Measurements from ENCODE around the gene HIC2. TPM values are rescaled to one million over a fixed set of nuclear protein-coding genes. Genes with fewer than 3 reads are reported as not detected.
"Not testable (repeated sequence)": the region's sequence is repeated elsewhere in the genome, so short reads cannot be mapped to it uniquely, and the experiment has no call there.

HIC2 gene
- total RNA-seq, 1 donor from 2014 or later: 60.7 TPM

- not testable (repeated sequence) for H3K27ac Mint-ChIP-seq (ENCODE audit: unreplicated experiment); H3K4me3 Mint-ChIP-seq (ENCODE audit: unreplicated experiment); DNase-seq; H3K27me3 Mint-ChIP-seq (ENCODE audit: unreplicated experiment); H3K9me3 Mint-ChIP-seq (ENCODE audit: unreplicated experiment); H3K4me1 Mint-ChIP-seq (ENCODE audit: low read depth, unreplicated experiment); H3K36me3 Mint-ChIP-seq (ENCODE audit: unreplicated experiment)
Measured at GRCh38 chr22:21490556-21490955, 73.4 kb downstream of the HIC2 start.

- DNase-seq; H3K4me1 Mint-ChIP-seq (ENCODE audit: low read depth, unreplicated experiment); H3K27me3 Mint-ChIP-seq (ENCODE audit: unreplicated experiment); H3K36me3 Mint-ChIP-seq (ENCODE audit: unreplicated experiment); H3K4me3 Mint-ChIP-seq (ENCODE audit: unreplicated experiment); H3K9me3 Mint-ChIP-seq (ENCODE audit: unreplicated experiment); H3K27ac Mint-ChIP-seq (ENCODE audit: unreplicated experiment): not testable (repeated sequence)
Measured at GRCh38 chr22:21492271-21492670, 75.1 kb downstream of the HIC2 start.

DNA sequence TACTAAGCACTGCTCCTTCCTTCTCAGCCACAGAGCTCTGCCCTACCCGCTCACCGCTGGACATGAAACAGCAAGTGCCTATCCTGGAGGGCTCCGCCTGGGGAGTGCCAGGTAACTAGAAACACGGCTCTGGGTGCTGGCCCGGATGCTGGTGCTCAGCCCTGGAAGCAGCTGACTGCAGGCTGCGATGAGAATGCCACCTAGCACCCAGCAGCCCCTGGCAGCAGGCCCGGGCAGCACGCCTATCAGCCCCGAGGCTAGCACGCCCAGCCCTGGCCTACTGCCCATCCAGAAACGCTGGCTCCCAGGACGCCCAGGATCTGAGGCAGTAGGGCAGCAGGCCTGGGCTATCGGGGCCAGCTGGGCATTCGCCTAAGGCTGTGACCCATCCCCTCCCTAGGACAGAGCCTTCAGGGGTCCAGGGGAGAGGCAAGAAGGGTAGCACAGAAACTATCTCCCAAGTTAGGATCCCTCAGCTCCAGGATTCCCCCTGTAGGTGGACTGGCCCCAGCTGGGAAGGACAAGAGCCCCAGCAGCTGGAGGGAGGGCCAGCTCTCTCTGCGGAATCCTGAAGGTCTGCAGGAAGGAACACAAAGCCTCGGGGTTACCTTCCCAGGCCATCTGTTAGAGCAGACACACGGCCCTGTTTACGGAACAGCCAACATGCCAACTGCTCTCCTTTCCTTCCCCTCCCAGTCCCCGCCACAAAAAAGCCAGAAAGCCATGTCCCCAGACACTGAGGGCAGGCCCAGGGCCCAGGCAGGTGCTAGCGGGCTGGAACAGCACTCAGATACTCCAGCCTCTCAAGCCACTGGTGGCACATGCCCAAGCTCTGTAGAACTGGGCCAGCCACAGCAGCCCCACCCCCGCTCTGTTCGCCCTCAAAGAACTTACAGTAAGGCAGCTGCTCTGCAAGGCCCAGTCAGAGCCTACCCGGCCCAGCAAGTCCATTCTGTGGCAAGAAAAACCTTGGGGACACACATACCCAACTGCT is 76.9 kb downstream of the HIC2 start:
- H3K4me1 Mint-ChIP-seq (ENCODE audit: low read depth, unreplicated experiment); H3K36me3 Mint-ChIP-seq (ENCODE audit: unreplicated experiment); H3K27me3 Mint-ChIP-seq (ENCODE audit: unreplicated experiment); H3K9me3 Mint-ChIP-seq (ENCODE audit: unreplicated experiment); H3K4me3 Mint-ChIP-seq (ENCODE audit: unreplicated experiment); DNase-seq; H3K27ac Mint-ChIP-seq (ENCODE audit: unreplicated experiment): not testable (repeated sequence)

DNA sequence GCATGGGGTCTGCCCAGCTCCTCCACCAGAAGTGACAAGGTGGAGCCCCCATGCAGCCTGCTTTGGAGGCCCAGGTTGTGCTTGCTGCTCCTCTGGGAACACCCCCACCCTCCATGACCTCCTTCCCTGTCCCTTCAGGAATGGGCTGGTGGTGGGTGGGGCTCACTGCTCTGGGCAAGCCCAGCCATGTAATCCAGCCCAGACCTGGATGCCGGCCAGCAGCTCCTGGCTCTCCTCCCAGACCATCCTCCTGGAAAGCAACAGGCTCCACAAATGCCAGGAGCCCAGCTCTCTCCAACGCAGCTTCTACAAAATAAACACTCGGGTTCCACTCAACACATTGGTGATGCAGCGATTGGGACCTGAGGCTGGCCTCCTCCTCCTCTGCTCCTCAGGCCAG is 80.8 kb downstream of the HIC2 start:
- DNase-seq; H3K27me3 Mint-ChIP-seq (ENCODE audit: unreplicated experiment); H3K4me1 Mint-ChIP-seq (ENCODE audit: low read depth, unreplicated experiment); H3K4me3 Mint-ChIP-seq (ENCODE audit: unreplicated experiment); H3K36me3 Mint-ChIP-seq (ENCODE audit: unreplicated experiment); H3K9me3 Mint-ChIP-seq (ENCODE audit: unreplicated experiment); H3K27ac Mint-ChIP-seq (ENCODE audit: unreplicated experiment): not testable (repeated sequence)

DNA sequence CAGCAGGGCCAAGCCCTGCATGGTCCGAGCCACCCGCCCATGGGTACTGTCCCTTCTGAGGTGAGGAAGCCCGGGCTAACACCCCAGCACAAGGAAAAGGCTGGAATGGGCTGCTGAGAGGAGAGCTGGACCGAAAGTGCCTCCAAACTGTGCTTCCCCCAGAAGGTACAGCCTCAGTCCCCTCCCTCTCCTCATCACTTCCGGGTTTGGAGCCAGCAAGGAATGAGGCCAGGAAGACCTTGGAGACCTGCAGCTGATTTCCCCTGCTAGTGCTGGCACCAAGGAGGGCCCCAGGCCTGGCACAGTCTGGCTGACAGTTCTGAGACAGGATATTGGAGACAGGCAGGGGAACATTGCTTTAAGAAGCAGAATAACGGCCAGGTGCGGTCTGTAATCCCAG is 81.3 kb downstream of the HIC2 start:
- H3K4me3 Mint-ChIP-seq (ENCODE audit: unreplicated experiment); H3K27ac Mint-ChIP-seq (ENCODE audit: unreplicated experiment); DNase-seq; H3K4me1 Mint-ChIP-seq (ENCODE audit: low read depth, unreplicated experiment); H3K9me3 Mint-ChIP-seq (ENCODE audit: unreplicated experiment); H3K27me3 Mint-ChIP-seq (ENCODE audit: unreplicated experiment); H3K36me3 Mint-ChIP-seq (ENCODE audit: unreplicated experiment): not testable (repeated sequence)

GRCh38 chr22:21499623-21500506 is 82.7 kb downstream of the HIC2 start:
- not testable (repeated sequence) for H3K27me3 Mint-ChIP-seq (ENCODE audit: unreplicated experiment); H3K4me1 Mint-ChIP-seq (ENCODE audit: low read depth, unreplicated experiment); H3K4me3 Mint-ChIP-seq (ENCODE audit: unreplicated experiment); H3K36me3 Mint-ChIP-seq (ENCODE audit: unreplicated experiment); H3K9me3 Mint-ChIP-seq (ENCODE audit: unreplicated experiment); H3K27ac Mint-ChIP-seq (ENCODE audit: unreplicated experiment); DNase-seq

Other genes starting within 250 kb of the HIC2 start
- 0.07 TPM for gene RIMBP3B, start 33.6 kb upstream of the HIC2 start, total RNA-seq (ENCODE audit: unreplicated experiment)
- 11.5 TPM for gene TMEM191C, start 50.0 kb downstream of the HIC2 start, total RNA-seq (ENCODE audit: unreplicated experiment)
- gene RIMBP3C, start 134.1 kb downstream of the HIC2 start, total RNA-seq (ENCODE audit: unreplicated experiment): 0.22 TPM
- 55.9 TPM for gene UBE2L3, start 150.3 kb downstream of the HIC2 start, total RNA-seq (ENCODE audit: unreplicated experiment)
- gene YDJC, start 212.7 kb downstream of the HIC2 start, total RNA-seq (ENCODE audit: unreplicated experiment): 10.3 TPM
- 0.71 TPM for gene CCDC116, start 215.4 kb downstream of the HIC2 start, total RNA-seq (ENCODE audit: unreplicated experiment)
- gene SDF2L1, start 224.9 kb downstream of the HIC2 start, total RNA-seq (ENCODE audit: unreplicated experiment): 24.0 TPM
- gene PPIL2, start 248.6 kb downstream of the HIC2 start, total RNA-seq (ENCODE audit: unreplicated experiment): 61.6 TPM

Measured in glutamatergic neuron (in vitro differentiated cells).